HG03103 (cell line): Measurements from ENCODE around the gene LRRC72.

Experiments used
- ATAC-seq: cut with Tn5 transposase; IDR thresholded peaks from one replicate; pipeline ENCODE4 v1.9.1; 2021; ENCODE audit warnings: low read depth; ENCODE audit not compliant: unreplicated experiment

The LRRC72 gene

DNA sequence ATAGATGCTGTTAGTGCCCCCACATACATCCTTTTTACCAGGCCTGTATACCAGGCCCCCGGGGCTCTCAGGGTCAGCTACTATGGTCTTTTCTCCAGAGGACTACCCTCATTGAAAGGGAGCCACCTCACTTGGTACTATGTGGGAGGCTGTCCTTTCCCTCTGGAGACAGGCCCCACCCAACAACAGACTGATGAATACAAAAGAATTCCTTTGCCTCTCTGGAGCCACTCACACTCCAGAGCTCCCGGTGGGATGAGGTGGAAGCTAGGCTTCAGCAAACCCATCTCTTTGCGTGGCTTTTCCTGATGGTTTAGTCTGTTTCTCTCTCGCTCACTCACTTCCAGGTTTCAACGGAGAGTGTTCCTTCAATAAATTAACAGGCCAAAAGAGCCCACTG is 88.6 kb downstream of the LRRC72 start:
- ATAC-seq = no peak

DNA sequence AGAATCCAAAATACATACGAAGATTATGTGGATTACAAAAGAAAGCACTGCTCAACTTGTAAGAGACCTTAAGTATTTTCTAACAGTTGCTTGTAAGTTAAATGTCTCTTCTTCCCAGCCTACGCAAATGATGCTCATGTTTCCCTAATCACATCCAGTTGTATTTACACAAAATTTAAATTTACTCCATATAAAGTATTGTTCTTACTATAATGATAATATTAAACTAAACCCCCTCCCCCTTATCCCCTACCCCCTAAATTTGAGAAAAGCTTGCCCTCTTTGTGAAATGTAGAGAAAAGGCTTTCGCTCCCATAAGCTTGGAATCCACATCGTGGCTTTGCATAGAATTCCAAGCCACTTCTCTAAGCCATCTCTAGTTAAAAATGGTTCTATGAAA is 89.5 kb downstream of the LRRC72 start:
- no peak for ATAC-seq

DNA sequence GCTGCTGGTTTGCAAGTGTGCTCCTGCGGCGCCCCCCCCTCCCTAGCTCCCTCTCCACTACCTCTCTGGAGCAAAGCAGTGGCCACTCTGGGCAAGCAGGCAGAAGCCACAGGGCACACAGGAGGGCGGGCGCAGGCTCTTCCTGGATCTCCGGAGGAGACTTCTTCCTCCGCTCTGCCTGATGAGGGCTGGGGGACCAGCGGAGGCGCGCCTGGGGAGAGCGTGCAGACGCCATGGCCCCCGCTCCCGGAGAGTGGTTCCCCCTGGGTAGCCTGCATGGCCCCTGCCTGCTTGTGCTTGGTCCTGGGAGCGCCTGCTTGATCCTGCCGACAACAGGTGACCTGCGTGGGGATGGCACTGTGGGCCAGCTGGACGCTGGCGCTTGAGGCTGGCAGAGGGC is 89.9 kb downstream of the LRRC72 start:
- no peak for ATAC-seq

DNA sequence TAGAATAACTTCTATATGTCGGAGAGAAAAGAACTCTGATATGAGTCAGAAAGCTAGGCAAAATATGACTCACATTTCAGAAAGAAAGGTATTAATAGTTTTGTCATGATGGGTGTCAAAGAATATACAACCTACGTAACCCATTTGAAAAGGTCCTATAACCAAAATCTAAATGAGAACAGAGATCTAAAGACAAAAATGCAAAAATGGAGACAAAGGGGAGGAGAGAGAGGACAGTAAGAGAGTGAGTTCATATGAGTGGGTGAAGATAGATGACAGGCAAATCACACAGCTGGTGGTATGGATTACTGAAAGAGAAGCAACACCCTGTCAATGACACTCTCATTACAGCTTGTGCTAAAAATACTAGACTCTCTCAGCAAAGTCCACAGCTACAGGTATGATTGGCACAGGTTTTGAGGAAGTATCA is 93.4 kb downstream of the LRRC72 start:
- peak; percentile 88 for ATAC-seq

DNA sequence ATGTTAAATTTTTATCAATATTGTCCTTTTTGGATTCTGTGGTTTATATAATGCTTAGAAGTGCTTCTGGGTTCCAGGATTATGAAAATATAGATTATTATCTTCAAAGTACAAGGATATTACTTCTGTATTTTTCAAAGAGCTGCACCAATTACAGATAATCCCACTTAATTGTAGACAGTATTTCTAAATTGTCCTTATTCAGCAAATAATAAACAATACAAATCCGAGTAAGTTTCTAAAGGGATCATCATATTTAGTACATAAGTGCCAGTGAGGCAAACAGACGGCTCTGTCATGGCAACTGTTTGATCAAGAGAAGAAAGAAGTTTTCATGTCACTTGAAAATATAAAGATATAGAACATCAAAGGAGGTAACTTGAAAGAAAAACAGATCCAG is 99.8 kb downstream of the LRRC72 start:
- ATAC-seq = no peak

DNA sequence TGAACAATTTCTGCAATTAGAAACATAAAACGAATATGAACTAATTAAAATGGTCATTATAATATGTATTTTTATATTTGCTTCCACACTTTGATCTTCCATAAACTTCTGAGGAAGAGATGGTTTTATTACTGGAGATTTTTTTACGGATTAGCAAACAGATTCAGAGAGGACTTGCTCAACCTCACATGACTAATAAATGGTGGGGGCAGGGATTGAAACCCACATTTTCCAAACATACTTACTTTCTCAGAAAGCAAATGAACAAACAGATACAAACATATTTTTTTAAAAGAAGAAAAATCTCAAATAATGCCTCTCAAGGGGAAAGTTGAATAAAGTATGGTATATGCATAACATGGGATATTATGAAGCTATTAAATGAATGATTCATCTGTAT is 100.6 kb downstream of the LRRC72 start:
- ATAC-seq = no peak

DNA sequence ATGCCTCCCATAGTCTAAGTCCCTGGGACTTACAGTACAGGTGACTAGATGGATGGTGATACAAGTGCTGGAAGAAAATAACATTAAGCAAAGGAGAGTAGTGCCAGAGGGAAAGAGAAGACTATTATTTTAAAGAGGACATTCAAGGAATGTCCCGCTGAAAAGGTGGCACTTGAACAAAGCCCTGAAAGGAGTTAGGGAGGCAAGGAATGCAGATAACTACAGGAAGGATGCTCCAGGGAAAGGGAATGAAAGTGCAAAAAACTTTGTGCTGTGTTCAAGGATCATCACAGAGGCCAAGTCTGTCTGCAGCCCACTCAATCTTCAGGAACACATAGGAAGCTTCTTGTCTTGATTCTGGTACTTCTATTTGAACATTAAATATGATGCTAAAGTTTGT is 104.0 kb downstream of the LRRC72 start:
- no peak for ATAC-seq
